Fibroblast of skin of right biceps (primary cell): ENCODE data around the gene RAD51AP1.
A peak's percentile ranks its signal among the peaks of the same experiment; 100 is the strongest.
"Not testable (repeated sequence)": the region's sequence is repeated elsewhere in the genome, so short reads cannot be mapped to it uniquely, and the experiment has no call there.

Source experiments
- DNase-seq: peaks from one replicate; pipeline ENCODE4 v3.0.0-alpha.2; 2013

Gene RAD51AP1

GRCh38 chr12:4538207-4539160 is at the start of gene RAD51AP1:
RAD51AP1 (plus strand) TSS chr12:4538890; CDS start chr12:4538940, 50 bp downstream.
- DNase-seq, result peak; percentile 98

- no peak for DNase-seq
Measured at GRCh38 chr12:4489556-4489955, 49.1 kb upstream of the RAD51AP1 start.

GRCh38 chr12:4490973-4491372 is 47.7 kb upstream of the RAD51AP1 start:
- no peak for DNase-seq

- DNase-seq, result no peak
Measured at GRCh38 chr12:4496145-4496838, 42.4 kb upstream of the RAD51AP1 start.

- DNase-seq, result no peak
Measured at GRCh38 chr12:4499186-4499585, 39.5 kb upstream of the RAD51AP1 start.

- DNase-seq, result peak; percentile 59
Measured at GRCh38 chr12:4505376-4505986, 33.2 kb upstream of the RAD51AP1 start.

GRCh38 chr12:4506430-4506829 is 32.3 kb upstream of the RAD51AP1 start:
- no peak for DNase-seq

- peak; percentile 49 for DNase-seq
Measured at GRCh38 chr12:4506870-4507269, 31.8 kb upstream of the RAD51AP1 start.

GRCh38 chr12:4508503-4508902 is 30.2 kb upstream of the RAD51AP1 start:
- DNase-seq, result not testable (repeated sequence)

- not testable (repeated sequence) for DNase-seq
Measured at GRCh38 chr12:4509269-4509668, 29.4 kb upstream of the RAD51AP1 start.

- peak; percentile 70 for DNase-seq
Measured at GRCh38 chr12:4518106-4518728, 20.5 kb upstream of the RAD51AP1 start.

GRCh38 chr12:4523443-4523842 is 15.2 kb upstream of the RAD51AP1 start:
- DNase-seq, result not testable (repeated sequence)

- DNase-seq, result peak; percentile 11
Measured at GRCh38 chr12:4526923-4527546, 11.7 kb upstream of the RAD51AP1 start.

- no peak for DNase-seq
Measured at GRCh38 chr12:4530160-4530559, 8.5 kb upstream of the RAD51AP1 start.

GRCh38 chr12:4530982-4531586 is 7.6 kb upstream of the RAD51AP1 start:
- no peak for DNase-seq

GRCh38 chr12:4535092-4535491 is 3.6 kb upstream of the RAD51AP1 start:
- DNase-seq, result no peak

- DNase-seq, result no peak
Measured at GRCh38 chr12:4535871-4536270, 2.8 kb upstream of the RAD51AP1 start.

- no peak for DNase-seq
Measured at GRCh38 chr12:4539167-4539870, 629 bp downstream of the RAD51AP1 start.

GRCh38 chr12:4540170-4540569 is 1.5 kb downstream of the RAD51AP1 start:
- no peak for DNase-seq

- no peak for DNase-seq
Measured at GRCh38 chr12:4540638-4541037, 1.9 kb downstream of the RAD51AP1 start.

GRCh38 chr12:4545195-4545594 is 6.5 kb downstream of the RAD51AP1 start:
- DNase-seq, result no peak
